Inflammatory macrophage (primary cell): ENCODE measurements around the gene CAMTA1.
A peak's percentile ranks its signal among the peaks of the same experiment; 100 is the strongest.

ENCODE experiments used
- DNase-seq, 2 donors: peaks; one replicate each; pipeline ENCODE4 v3.0.0-alpha.2; 2020 to 2022

CAMTA1 gene

GRCh38 chr1:7426780-7427604 is 641.7 kb downstream of the CAMTA1 start:
- DNase-seq: no peak

GRCh38 chr1:7427605-7428300 is 642.5 kb downstream of the CAMTA1 start:
- DNase-seq: no peak

- DNase-seq: no peak
Measured at GRCh38 chr1:7429290-7429689, 644.0 kb downstream of the CAMTA1 start.

- DNase-seq: no peak
Measured at GRCh38 chr1:7430047-7430608, 644.9 kb downstream of the CAMTA1 start.

- DNase-seq: no peak
Measured at GRCh38 chr1:7430691-7431090, 645.4 kb downstream of the CAMTA1 start.

- DNase-seq: no peak
Measured at GRCh38 chr1:7432102-7432899, 647.0 kb downstream of the CAMTA1 start.

- DNase-seq: no peak
Measured at GRCh38 chr1:7432900-7433380, 647.7 kb downstream of the CAMTA1 start.

GRCh38 chr1:7434566-7434965 is 649.3 kb downstream of the CAMTA1 start:
- no peak for DNase-seq

- no peak for DNase-seq
Measured at GRCh38 chr1:7435276-7436055, 650.2 kb downstream of the CAMTA1 start.

GRCh38 chr1:7436056-7437005 is 651.1 kb downstream of the CAMTA1 start:
- no peak for DNase-seq

GRCh38 chr1:7437036-7437435 is 651.8 kb downstream of the CAMTA1 start:
- DNase-seq: no peak

- no peak for DNase-seq
Measured at GRCh38 chr1:7437608-7438395, 652.5 kb downstream of the CAMTA1 start.

GRCh38 chr1:7438396-7438785 is 653.1 kb downstream of the CAMTA1 start:
- DNase-seq: no peak

GRCh38 chr1:7438921-7439655 is 653.8 kb downstream of the CAMTA1 start:
- DNase-seq: no peak

- DNase-seq: no peak
Measured at GRCh38 chr1:7440154-7440553, 654.9 kb downstream of the CAMTA1 start.

- no peak for DNase-seq
Measured at GRCh38 chr1:7441143-7441841, 656.0 kb downstream of the CAMTA1 start.

- no peak for DNase-seq
Measured at GRCh38 chr1:7442036-7442435, 656.8 kb downstream of the CAMTA1 start.

GRCh38 chr1:7442918-7443317 is 657.7 kb downstream of the CAMTA1 start:
- DNase-seq: no peak

- peak; percentile 9 to 36 for DNase-seq
Measured at GRCh38 chr1:7444363-7444762, 659.1 kb downstream of the CAMTA1 start.
